D721Med (cell line): ENCODE measurements around the gene AMN.

Source experiments
- DNase-seq: peaks from one replicate; pipeline ENCODE4 v3.0.0; 2011; ENCODE audit warnings: low spot score; ENCODE audit not compliant: insufficient read length
- FAIRE-seq: peaks from 2 replicates; lab custom pipeline; 2011; peaks lifted over from hg19 to GRCh38; lab: Jason Lieb, UNC
- TF ChIP-seq, protein P1 (sequence below): IDR thresholded peaks from 2 replicates; pipeline ENCODE4 v1.5.1; 2012; ENCODE audit warnings: mild to moderate bottlenecking, control low read depth; ENCODE audit not compliant: insufficient read depth; ENCODE audit errors: missing control alignments

Gene AMN

DNA sequence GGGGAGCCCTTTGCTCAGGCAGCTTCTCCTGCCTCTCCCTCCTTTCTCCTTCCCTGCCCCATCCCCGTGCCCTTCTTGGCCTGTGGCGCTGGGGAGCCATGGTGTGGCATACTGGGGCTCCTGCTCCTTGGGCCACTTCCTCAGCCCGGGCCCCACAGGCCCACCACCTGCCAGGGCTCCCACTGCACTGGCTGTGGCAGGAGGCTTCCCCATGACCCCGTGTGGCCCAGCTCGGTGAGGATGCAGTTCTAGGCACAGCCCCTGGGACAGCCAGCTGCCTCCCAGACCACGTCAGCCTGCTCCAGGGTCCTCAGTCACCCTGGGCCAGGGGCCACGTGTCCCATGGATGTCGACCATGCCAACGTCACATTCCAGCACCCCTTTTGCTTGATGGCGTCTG is 13.0 kb upstream of the AMN start:
- FAIRE-seq (no peak), DNase-seq (no peak)
- TF ChIP-seq, protein P1, sequence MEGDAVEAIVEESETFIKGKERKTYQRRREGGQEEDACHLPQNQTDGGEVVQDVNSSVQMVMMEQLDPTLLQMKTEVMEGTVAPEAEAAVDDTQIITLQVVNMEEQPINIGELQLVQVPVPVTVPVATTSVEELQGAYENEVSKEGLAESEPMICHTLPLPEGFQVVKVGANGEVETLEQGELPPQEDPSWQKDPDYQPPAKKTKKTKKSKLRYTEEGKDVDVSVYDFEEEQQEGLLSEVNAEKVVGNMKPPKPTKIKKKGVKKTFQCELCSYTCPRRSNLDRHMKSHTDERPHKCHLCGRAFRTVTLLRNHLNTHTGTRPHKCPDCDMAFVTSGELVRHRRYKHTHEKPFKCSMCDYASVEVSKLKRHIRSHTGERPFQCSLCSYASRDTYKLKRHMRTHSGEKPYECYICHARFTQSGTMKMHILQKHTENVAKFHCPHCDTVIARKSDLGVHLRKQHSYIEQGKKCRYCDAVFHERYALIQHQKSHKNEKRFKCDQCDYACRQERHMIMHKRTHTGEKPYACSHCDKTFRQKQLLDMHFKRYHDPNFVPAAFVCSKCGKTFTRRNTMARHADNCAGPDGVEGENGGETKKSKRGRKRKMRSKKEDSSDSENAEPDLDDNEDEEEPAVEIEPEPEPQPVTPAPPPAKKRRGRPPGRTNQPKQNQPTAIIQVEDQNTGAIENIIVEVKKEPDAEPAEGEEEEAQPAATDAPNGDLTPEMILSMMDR: no peak

DNA sequence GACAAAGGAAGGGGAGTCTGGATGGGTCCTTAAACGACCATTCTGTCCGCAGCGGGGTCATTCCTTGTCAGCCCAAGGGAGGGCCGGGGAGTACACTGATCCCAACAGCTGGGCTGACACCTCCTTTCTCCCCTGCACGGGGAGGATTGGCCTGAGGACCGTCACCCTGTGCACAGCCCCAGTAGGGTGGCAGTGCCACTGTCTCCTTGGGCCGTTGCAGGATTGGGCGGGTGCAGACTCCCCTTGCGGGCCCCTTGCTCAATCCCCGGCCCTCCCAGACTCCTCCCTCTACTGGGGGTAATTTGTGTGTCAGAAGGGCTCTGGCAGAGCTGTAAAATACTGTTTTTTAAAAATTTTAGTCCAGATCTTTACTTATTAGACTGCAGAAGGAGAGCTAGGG is 12.6 kb upstream of the AMN start:
- no peak for FAIRE-seq
- DNase-seq: no peak
- TF ChIP-seq, protein P1: no peak

DNA sequence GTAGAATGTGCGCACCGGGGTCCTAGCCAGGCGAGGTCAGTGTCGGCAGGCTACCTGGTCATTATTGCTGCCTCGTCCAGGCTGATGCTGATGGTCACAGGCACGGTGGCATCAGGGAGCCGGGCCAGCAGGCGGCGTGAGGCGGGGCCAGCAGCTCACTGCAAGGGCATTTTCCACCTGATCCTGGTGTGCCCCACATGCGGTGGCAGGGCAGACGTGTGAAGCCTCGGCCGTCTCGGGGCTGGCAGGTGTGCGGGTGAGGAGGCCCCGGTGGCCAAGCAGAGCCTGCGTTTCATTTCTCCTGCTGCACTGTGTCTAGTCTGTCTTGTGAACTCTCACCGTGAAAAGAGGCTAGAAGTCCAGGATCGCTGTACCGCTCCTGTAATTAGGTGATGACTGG is 12.0 kb upstream of the AMN start:
- TF ChIP-seq, protein P1: no peak
- FAIRE-seq: no peak
- no peak for DNase-seq

DNA sequence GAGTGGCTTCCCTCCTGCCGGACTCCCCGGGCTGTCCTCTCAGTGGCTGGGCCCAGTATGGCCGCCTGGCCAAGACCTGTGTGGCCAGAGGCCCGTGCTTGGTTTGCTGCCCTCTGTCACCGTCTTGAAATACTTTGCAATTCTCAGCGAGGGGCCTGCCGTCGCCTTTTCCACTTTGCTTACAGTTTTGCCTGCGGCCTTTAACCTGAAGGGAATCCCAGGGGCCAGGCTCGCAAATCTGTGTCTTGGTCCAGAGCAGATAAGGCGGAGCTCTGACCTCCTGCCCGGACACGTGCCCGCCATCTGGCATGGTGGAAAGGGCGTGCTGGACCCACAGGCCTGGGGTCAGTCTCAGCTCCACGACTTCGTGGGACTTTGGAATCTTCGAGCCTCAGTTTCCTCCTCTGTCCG is 10.9 kb upstream of the AMN start:
- TF ChIP-seq, protein P1: no peak
- FAIRE-seq (no peak), DNase-seq (no peak)

DNA sequence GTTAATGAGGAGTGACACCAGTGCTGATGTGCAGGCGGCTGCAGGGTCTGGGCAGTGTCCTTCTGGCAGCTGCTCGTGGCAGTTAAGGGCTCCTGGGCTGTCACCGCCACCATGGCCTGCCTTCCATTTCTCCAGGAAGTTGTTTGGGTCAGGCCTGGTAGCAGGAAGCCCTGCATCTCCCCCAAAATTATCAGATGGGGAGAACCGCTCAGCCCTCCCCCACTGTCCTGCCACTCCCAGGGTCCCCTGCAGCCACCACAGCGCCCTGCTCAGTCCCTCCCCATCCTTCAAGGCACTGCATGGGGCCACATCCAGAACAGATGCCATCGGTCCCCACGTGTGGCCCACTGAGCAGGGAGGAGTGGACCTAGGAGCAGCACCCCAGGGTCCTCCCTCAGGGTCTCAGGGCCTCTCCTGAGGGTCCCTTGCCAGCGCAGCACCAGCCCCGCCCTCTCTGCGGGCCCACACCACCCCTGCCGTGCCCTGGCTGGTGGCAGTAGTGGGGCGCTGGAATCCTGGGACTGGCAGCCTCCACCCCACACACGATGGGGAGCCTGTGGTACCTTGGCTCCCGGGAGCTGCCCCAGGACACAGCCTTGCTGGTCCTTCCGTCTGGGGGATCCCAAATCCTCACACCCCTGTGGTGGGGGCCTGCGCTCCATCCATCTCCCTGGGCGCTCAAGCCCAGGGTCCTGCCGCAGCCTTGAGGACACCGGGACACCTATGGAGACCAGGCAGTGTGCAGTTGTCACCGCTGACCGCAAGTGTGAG is 10.3 kb upstream of the AMN start:
- DNase-seq (no peak), FAIRE-seq (no peak)
- TF ChIP-seq, protein P1: no peak

DNA sequence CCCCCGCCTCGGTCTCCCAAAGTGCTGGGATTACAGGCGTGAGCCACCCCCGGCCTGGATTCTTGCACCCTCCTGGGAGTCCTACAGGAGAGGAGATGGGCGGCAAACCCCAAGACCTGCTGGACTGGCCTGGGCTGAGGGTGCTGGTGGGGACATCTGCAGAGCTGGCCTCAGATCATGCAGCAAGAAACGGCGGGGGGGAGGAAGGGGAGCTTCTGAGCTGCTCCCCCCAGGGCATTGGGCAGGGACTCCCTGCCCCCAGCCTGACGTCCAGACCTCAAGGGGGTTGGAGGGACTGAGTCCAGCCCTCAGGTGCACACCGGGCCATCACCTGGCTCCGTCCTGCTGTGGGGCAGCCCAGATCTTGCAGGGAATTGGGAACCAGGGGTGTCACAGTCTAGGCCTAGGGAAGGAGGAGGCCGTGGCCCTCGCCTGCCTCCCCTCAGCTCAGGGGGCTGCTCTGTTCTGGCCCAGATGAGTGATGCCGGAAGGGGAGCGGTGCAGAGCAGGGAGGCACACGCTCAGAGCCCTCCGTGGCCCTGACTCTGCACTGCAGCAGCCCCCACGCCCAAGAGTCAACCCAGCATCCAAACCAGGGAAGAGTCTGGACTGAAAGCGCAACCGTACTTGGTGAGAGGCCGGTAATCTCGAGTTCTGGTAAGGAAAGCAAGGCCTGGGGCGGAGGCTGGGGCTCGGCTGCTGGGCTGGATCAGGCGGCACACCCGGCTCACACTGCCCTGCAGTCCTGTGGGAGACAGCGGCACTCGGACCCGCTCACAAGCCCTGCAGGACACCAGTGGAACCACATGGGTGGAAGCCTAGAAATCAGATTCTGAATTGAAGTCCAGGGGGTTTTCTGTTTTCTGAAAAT is 8.9 kb upstream of the AMN start:
- DNase-seq (no peak), FAIRE-seq (no peak)

More for the DNA sequence above, 8.9 kb upstream of the AMN start:
- TF ChIP-seq, protein P1: no peak
